Stimulated activated CD8-positive, alpha-beta memory T cell treated with anti-CD3 and anti-CD28 coated beads, Interleukin-15, amount 100 ng/mL, for 4 hours (primary cell): ENCODE data around the gene ABHD17C.
"Not testable (repeated sequence)": the region's sequence is repeated elsewhere in the genome, so short reads cannot be mapped to it uniquely, and the experiment has no call there.

Experiments
- DNase-seq, 2 donors: peaks; one replicate each; pipeline ENCODE4 v3.0.0-alpha.2; 2020; ENCODE audit warnings: low read depth in 2 of 2

Gene ABHD17C

GRCh38 chr15:80730926-80731325 lies 35.8 kb downstream of the ABHD17C start:
- DNase-seq = no peak

- no peak for DNase-seq
Observed at GRCh38 chr15:80732167-80732566, 37.1 kb downstream of the ABHD17C start.

- no peak for DNase-seq
Observed at GRCh38 chr15:80732818-80733217, 37.7 kb downstream of the ABHD17C start.

- no peak for DNase-seq
Observed at GRCh38 chr15:80733460-80733859, 38.4 kb downstream of the ABHD17C start.

DNA sequence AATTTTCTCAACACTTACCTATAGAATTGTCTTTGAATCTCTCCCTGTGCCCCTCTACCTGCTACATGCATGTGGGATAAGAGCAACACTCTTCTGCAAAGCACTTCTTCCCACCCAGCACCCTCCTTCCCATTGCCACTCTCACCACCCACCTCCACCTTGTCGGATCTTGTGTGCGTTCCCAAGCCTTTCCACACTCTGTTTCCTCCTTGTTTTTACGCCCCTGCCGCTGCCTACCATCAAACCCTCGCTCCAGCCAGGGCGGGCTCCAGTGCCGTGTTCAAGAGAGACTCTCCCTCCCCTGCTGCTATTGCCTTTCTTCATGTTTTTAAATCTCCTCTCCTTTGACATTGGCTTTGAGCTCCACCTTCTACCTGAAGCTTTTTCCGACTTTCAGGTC lies 40.2 kb downstream of the ABHD17C start:
- no peak for DNase-seq

DNA sequence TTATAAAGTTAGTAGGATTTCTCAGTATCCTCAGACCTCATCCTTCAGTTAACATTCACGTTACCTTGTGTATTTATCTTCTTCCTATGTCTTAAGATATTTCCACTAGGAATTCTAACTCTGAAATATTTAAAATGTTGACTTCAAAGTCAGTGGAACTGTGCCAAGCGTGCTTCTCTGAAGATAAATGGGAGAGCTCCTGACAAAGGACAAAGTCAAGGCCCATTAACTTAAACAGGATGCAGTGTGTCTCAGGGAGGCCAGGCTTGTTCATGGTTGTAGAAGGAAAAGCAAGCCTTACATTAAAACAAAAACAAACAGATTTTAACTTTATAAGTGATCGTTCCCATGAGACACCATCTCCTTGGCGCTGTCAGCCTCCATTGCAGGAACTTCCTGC lies 41.5 kb downstream of the ABHD17C start:
- no peak for DNase-seq

- DNase-seq = no peak
Observed at GRCh38 chr15:80739919-80740318, 44.8 kb downstream of the ABHD17C start.

- DNase-seq = no peak
Observed at GRCh38 chr15:80742081-80742480, 47.0 kb downstream of the ABHD17C start.

DNA sequence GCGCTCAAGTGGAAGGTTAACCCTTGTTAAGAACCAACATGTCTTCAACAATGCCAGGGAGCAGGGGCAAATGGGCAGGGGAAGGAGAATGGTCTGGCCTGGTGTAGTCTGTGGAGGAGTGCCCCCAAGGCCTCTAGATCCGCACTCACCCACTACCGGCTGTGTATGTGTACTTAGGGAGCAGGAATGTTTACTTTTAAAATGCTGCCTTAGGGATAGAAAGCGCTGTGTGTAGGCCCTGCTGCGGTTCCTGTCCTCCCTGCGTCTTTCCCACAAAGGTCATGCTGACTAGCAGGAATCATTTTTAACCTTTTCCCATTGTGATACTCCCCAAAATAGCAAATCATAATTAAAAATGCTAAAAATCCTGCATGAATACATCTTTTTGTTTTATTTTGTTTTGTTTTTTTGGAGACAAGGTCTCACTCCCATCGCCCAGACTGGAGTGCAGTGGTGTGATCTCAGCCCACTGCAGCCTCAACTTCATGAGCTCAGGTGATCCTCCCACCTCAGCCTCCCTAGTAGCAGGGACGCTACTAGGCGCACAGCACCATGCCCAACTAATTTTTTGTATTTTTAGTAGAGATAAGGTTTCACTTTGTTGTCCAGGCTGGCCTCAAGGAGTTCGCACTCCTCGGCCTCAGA lies 48.2 kb downstream of the ABHD17C start:
- no peak for DNase-seq

- no peak for DNase-seq
Observed at GRCh38 chr15:80744415-80744814, 49.3 kb downstream of the ABHD17C start.

DNA sequence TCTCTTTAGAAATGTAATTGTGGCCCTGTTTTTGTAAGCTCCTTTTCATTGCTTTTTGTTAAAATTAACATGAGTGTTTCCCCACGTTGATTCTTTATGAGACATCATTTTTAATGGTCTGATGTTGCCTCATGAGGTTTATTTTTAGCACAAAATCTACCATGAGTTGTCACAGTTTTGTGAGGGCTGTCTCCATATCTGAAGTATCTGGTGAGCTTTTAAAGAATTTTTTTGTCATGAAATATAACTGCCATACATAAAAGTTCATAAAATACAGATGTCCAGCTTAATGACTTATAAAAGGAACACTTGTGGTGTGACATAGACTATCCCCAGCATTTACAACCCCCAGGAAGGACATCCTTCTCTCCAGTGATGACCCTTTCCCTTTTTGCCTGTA lies 49.7 kb downstream of the ABHD17C start:
- no peak for DNase-seq

GRCh38 chr15:80745888-80746287 lies 50.8 kb downstream of the ABHD17C start:
- DNase-seq = no peak

- DNase-seq = no peak
Observed at GRCh38 chr15:80747317-80748053, 52.4 kb downstream of the ABHD17C start.

- no peak for DNase-seq
Observed at GRCh38 chr15:80749589-80749988, 54.5 kb downstream of the ABHD17C start.

- no peak for DNase-seq
Observed at GRCh38 chr15:80750575-80750974, 55.5 kb downstream of the ABHD17C start.

- no peak for DNase-seq
Observed at GRCh38 chr15:80752204-80752603, 57.1 kb downstream of the ABHD17C start.

- DNase-seq = no peak
Observed at GRCh38 chr15:80753161-80753560, 58.1 kb downstream of the ABHD17C start.

DNA sequence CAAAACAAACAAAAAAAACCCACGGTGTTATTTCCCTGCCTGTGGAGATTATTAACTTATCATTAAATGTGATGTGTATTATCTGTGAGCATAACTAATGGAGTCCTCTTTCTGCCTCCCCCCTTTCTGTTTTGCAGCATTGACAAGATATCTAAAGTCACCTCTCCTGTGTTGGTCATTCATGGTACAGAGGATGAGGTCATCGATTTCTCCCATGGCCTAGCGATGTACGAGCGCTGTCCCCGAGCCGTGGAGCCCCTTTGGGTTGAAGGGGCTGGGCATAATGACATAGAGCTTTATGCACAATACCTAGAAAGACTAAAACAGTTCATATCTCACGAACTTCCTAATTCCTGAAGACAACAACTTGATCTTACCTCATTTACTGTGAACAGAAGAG lies 58.9 kb downstream of the ABHD17C start:
- DNase-seq = no peak

DNA sequence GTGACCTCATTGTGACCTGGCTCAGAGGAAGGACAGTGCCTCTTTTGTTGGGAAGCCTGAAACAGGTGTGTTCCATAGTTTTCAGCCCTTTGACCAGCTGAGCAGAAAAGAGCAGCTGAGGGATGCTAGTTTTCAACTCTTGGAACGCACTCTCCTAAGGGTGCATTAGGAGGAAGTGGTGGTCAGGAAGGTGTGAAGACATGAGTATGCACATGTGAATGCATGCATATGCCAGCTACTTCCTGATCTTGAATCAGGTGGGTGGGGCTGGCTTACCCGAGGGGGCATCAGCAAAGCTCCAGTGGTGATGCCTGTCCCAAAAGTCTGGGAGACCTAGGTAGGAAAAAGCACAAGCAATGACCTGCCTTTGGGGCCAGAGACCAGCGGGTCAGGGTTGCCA lies 60.8 kb downstream of the ABHD17C start:
- no peak for DNase-seq

- no peak for DNase-seq
Observed at GRCh38 chr15:80758130-80758745, 63.1 kb downstream of the ABHD17C start.

GRCh38 chr15:80760960-80761359 lies 65.8 kb downstream of the ABHD17C start:
- DNase-seq = no peak

- DNase-seq = no peak
Observed at GRCh38 chr15:80761754-80762153, 66.6 kb downstream of the ABHD17C start.

DNA sequence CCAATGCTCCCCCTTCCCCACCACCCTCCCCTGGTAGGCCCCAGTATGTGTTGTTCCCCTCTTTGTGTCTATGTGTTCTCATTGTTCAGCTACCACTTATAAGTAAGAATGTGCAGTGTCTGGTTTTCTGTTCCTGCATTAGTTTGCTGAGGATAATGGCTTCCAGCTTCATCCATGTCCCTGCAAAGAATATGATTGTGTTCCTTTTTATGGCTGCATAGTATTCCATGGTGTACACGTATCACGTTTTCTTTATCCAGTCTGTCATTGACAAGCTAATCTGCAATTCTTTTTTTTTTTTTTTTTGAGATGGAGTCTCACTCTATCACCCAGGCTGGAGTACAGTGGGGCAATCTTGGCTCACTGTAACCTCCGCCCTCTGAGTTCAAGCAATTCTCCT lies 68.1 kb downstream of the ABHD17C start:
- not testable (repeated sequence) for DNase-seq
